GM18907 (cell line): Measurements from ENCODE around the gene FOXP2.
"Not testable (repeated sequence)": the region's sequence is repeated elsewhere in the genome, so short reads cannot be mapped to it uniquely, and the experiment has no call there.

Experiments used
- ATAC-seq: cut with Tn5 transposase; IDR thresholded peaks from one replicate; pipeline ENCODE4 v1.9.1; 2021; ENCODE audit warnings: mild to moderate bottlenecking, moderate library complexity; ENCODE audit not compliant: unreplicated experiment

Gene FOXP2

DNA sequence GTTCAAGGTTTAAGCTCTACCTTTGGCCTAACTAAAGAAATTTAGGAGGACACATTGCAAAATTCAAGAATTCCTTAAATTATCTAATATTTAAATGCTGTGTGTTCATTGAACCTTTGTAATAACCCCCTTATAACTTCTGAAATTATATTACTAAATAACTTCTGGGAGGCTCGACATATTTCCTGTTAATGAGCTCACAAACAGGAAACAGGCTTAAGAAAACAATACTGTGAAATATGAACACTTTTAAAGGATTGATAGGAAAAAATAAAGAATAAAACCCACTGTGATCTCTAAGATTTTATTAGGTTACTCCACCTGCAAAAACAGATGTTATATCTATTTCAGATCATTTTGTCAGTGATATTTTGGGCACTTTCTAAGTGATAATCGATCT, 74.1 kb downstream of the FOXP2 start:
- no peak for ATAC-seq

DNA sequence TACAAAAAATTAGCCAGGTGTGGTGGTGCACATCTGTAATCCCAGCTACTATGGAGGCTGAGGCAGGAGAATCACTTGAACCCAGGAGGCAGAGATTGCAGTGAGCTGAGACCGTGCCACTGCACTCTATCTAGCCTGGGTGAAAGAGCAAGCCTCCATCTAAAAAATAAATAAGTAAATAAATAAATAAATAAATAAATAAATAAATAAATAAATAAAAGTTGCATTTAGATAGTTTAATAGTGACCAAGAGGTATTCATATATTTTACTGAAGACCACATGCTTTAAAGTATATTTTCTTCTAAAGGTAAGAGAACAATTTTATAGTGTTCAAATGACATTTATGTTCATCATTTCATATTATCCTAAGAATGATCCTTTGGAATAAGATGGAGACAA, 82.9 kb downstream of the FOXP2 start:
- ATAC-seq = not testable (repeated sequence)

DNA sequence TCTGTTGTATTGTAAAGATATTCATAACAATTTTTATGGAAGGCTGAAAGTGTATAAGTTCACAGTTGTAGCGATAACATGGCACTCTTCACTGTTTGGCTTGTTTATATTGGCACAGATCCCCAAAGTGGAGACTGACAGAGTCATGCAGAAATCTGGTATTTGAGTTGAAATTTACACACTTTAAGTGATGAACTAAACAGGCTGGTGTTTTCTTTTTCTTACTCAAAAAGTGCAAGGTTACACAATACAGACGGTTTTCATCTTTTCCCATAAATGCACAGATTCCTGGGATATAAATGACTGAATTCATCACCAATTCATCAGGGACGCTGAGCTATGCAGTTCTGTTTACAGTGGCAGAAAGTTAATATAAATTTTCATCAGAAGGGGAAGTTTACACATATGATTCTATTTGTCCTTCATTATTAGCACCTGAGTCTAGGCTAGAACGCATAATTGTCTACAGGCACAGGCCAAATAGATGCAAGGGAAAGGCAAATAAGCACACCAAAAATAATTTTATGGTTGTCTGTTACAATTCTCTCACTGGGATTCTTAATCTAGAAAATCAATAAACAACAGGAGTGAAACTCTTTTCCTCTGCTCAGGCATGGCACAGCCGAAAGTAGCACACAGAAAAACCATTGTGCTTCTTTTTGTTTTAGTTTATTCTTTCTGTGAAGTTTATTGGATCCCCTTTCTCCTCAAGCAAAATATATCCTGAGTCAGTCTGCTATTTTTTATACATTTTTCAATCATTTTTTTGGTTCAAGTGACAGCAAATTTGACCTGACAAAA, 88.0 kb downstream of the FOXP2 start:
- no peak for ATAC-seq

DNA sequence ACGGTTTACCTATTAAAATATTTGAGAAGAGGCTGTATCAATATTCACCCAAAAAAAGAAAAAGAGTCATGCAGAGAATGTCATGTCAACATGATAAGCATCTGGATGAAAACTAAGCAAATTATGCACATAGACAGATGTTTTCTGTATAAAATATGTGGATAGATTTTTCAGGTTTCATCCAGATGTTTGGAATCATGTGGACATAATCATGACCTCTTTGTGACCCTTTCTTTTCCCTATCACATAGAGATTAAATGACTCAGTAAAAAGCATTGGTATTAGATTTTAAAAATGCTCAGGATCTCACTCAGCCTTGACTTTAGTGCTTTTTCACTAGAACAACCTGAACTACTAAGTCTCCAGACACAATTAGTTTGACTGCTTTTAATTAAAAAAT, 90.0 kb downstream of the FOXP2 start:
- ATAC-seq = no peak

DNA sequence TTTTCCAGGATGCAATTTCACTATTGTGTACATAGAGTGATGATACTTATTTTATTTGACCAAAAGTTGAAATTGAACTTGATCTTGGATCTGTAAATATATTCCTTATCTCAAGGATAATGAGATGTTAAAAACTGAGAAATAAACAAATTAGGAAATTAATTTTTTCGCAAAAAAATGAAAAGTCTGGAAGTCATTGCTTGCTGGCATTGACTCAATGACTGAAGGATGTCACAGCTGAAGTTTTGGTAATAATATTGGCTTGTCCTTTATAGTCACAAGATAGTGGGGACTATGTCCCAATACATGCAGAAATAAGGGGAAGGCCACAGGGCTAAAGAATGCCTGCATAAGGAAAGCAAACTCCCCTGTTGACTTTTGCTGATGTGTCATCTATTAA, 92.8 kb downstream of the FOXP2 start:
- no peak for ATAC-seq

DNA sequence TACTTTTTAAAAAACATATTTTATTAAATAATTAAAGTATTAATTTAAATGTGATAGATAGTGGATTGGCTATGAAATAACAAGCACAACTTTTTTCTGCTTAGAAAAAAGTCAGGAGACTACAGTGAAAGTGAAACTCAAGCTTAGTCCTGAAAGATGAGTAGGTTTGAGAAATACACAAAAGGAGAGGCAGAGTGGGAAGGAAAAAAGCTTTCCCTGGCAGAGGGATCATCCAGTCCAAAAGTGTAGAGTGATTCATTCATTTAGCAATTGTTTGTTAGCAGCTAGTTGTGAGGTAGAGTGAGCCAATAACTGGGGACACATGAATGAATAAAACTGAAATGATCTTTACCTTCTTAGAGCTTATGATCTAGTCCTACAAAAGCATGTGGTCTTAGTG, 93.5 kb downstream of the FOXP2 start:
- ATAC-seq = no peak

DNA sequence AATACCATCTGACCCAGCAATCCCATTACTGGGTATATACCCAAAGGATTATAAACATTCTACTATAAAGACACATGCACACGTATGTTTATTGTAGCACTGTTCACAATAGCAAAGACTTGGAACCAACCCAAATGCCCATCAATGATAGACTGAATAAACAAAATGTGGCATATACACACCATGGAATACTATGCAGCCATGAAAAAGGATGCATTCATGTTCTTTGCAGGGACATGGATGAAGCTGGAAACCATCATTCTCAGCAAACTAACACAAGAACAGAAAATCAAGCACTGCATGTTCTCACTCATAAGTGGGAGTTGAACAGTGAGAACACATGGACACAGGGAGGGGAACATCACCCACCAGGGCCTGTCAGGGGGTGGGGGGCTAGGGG, 96.2 kb downstream of the FOXP2 start:
- ATAC-seq = not testable (repeated sequence)

DNA sequence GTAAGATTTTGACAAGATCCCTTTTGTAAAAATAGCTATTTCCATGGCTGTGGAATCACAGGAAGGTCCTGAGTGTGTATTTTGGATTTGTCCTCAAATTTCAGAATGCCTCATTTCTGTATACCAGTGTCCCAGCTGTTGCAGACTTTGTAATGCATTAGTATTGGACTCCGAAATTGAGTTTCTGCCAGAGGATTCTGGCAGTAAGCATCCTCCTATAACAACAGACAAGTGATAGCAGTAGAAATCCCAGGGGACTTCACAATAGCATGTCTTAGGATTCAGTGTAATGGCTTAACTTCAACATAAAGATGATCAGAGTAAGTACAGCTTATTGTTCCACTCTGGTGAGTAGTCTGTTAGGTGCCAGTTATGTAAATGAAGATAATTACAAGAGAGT, 104.6 kb downstream of the FOXP2 start:
- ATAC-seq = no peak

DNA sequence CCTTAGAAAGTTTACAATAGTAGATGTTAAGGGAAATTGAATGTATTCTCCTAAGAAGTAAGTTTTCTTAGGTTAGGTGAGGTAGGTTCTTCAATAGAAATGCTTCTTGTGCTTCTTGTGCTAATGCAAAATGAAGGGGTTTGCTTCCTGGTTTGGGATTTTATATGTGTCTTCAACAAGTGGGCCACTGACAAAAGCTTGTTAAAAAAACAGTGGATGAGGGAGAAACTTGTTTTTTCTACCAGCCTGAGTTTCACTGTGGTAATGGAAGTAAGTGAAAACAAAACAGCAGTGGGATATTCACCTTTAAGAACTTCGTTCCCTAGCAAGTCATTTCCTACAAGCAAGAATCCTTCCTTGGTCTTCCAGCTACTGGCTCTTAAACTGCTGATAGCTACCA, 107.5 kb downstream of the FOXP2 start:
- no peak for ATAC-seq

DNA sequence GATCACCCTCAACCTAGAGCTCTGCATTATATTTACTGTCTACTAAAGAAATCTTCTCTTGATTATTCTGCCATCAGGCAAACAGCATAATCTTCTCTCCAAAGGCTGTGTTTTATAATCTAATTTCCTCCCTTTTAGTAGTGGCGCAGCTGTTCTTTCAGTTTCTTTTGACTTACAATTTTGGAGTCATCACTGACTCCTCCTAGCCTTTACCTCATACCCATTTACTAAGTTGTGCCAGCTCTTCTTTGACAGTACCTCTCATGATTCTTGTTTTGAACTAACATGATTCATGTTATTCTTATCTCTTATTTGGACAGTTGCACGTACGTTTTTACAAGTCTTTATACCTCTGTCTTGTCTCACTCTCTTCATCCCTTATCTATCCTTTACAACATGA, 113.0 kb downstream of the FOXP2 start:
- no peak for ATAC-seq

DNA sequence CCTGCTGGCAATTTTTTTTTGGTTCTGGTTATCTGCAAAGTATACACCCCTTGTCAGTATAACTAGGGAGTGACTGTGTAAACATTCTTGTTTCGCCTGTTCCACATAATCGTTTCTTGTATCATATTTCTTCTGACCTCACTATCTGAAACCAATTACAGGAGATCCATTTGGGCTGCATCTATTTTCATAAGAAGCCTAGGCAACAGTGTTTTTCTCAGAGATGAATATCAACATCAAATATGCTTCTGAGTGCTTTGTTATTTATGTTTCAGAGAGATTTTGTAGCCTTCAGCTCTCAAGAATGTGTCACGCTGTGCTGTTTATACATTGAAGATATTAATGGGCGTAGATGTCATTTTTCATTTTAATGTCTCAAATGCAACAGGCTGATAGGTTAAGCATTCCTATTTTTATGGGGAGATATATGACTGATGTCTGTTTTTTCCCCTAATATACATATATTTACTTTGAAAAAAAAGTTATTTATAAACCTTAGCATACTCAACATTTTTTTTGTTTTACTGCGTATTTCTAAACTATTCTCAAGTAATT, 115.5 kb downstream of the FOXP2 start:
- no peak for ATAC-seq

DNA sequence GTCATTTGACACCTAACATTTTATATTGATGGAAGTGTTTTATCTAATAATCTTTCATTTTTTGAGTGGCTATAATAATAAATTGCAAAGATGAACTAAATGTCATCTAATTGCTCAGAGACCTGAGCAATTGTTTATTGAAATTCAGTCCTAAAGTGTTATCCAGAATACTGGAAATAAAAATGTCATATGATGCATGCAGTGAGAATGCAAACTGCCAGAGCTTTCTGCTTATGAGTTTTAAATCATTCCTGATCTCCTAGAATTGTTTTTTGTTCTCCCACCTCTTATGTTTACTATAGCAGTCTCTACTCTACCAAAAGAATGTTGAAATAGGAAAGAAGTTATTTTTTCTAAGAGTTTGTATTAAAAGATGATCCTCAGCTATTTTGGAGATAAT, 116.7 kb downstream of the FOXP2 start:
- ATAC-seq = no peak

DNA sequence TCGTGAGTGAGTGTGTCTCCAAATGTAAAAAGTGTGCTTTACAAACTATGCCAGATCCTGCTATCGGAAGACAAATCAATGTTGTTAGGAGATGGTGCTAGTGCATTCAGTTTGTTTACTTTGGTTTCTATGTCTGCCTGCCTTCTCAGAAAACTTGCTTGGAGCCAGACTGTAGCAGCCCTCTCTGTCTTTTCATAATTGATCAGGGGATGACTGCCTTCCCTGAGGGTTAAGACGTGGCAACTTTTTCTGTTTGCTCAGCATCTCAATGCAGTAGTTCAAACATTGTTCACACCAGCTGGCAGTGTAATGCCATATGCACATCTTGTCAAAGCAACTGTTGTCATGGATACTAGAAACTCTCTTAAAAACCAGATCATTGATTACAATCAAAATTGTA, 118.5 kb downstream of the FOXP2 start:
- ATAC-seq = no peak

DNA sequence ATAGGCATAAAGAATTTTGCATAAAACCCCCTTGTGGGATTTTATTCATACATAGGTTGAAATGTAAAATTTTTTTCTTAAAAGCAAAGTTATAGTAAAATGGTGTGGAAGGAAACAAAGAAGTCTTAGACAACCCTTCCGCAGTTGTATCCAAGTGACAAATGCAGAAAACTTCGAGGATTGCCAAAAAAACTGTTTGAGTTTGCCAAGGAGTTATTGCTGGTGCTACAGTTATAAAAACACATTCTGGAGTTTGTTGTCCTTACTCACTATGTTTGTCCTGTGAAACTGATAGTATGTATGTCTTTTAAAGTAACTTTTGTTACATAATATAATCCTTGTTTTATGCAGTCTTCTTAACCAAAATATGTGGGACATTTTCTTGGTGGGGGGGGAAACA, 120.3 kb downstream of the FOXP2 start:
- ATAC-seq = no peak

DNA sequence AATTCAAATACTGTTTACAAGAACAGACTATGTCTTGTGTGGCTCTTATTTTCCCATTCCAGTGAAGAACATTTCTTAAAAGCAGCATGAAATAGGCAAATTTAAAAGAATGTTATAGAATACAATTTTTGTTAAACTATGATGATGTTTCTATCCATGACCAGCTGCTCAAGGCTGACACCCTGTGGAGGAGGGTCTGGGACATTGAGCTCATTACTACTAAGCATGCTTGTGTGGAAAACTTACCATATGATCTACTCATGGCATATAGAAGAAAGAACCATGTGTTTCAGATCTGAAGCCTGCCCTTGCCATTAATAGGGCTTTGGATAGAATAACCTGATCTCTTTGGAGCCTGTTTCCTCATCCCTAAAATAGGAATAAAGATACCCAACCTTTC, 125.0 kb downstream of the FOXP2 start:
- ATAC-seq = no peak

DNA sequence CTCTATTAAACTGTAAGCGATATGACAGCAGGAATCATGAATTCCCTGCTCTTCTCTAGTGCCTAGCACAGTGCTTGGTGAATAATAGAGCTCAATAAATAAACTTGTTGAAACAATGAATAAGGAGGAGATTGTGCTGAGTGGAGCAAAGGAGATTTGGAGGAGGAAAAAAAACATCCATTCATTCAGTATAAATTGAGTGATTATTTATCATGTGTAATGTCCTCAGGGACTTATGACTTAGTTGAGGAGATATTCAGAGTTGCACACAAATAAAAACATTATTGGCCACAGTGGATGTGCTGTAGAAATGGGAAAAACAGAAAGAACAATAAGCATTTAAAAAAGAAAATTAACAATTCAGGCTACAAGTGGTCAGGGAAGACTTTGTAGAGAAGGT, 125.7 kb downstream of the FOXP2 start:
- no peak for ATAC-seq

DNA sequence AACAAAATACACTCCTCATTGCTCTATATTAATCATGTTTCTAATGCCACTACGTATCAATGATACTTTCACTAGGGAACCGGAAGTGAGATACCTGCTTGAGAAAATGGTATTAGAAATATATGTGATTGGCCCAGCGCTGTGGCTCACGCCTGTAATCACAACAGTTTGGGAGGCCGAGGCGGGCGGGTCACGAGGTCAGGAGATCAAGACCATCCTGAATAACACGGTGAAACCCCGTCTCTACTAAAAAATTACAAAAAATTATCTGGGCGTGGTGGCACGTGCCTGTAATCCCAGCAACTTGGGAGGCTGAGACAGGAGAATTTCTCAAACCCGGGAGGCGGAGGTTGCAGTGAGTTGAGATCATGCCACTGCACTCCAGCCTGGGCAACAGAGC, 132.7 kb downstream of the FOXP2 start:
- ATAC-seq = not testable (repeated sequence)

DNA sequence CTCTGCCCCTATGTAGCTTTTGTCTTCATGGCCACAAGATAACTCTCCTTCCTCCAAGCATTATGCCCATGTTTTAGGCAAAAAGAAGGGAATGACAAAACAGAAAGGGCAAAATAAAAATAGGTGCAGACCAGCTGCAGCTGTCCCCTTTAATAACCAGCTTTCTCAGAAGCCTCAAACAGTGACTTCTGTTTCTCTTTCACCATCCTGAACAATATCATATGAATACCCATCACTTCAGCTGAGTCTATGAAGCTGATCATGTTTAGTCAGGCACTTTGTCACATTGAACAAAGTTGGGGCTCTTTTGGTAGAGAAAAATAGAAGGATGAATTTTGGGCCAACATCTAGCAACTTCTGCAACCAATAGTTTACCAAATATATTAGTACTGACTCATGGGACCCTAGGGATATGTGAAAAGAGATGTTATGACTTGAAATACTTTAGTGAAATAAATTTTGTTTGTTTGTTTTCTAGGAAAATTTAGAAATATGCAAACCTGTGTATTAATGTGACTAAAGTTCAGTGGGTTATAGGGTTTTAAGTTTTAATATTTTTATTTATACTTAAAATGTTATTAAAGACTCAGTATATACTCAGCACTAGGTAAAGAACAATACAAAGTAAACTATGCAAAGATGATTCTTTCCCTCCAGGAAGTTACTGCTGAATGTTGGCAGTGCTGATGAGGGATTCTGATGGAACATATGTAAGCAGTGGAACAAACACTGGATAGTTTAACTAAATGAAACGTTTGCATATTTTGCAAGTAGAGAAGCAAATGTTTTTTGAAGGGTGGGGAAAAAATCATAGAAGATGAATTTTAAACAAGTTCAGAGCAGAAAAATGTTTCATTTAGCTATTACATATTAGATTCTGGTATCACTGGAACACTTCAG, 133.7 kb downstream of the FOXP2 start:
- no peak for ATAC-seq

DNA sequence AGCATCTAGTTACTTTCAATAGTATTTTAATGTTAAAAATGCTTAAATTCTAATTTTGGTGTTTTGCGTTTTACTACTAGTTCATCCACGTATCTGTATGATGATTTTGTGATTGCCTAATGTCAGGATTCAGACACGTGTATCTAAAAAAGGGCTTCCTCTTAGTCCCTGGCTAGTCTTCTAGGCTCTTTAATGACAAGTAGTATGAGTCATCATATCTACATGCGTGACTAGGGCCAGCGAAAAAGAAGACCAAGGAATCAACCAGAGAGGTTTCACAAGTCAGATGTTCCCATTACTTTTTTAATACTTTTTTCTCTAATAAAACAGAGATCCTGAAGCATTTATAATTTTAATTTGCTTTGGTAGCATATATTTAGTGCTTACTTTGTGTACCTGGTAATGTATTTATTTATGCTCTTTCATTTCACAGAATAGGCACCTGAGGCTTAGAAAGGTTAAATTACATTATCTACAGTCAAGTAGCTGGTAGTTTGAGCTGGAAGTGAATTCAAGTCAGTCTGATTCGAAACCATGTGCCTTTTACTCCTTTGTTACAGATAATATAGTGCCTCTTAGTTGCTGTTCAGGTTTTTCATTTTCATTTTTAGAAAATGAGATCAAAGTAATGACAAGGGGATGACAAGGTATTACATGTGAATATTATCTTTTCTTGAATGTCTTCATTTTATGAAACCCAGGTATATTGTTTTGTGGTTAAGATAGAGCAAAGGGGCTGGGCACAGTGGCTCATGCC, 140.3 kb downstream of the FOXP2 start:
- no peak for ATAC-seq

DNA sequence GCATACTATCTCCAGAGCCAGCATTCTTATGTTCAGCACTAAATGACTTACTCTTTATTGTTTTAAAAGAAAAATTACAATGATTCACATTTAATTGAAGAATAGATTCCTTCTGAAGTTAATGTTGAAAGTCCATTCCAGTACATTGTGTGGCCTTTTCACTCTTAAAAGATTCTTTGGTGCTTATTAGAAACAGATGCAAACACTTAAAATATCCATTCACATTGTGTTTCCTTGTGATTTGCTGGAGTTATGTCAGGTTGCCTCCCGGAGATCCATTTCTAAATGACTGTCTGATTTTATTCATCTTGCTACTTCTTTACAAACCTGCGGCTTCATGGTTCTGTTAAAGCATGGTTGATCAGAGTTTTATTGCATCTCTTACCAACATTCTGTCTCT, 152.8 kb downstream of the FOXP2 start:
- ATAC-seq = no peak

DNA sequence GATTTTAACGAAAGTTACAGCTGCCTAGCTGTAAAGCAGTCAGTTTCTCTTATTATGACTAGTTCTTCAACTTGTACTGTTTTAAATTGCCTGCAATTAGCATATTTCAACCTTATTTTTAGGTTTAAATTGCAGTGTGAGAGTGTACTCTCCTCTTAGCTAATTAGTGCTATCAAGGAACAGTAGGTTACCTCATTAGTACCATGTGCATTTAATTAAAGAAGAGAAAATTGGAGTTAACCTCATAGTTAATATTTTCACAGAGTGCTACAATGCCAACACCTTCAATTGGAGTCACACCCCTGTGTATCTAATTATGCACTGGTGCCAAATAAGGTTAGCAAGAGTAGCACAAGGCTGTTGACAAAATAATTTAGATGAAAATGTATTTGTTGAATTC, 154.6 kb downstream of the FOXP2 start:
- no peak for ATAC-seq
